Left lung (tissue), 10 donors: Measurements from ENCODE around the gene THUMPD1. TPM values are rescaled to one million over a fixed set of nuclear protein-coding genes. Genes with fewer than 3 reads are reported as not detected.
"Not testable (repeated sequence)": the region's sequence is repeated elsewhere in the genome, so short reads cannot be mapped to it uniquely, and the experiment has no call there.

Experiments used
- ATAC-seq: fragments of 200-7000 bp; cut with Tn5 transposase; one replicate; pipeline ENCODE4 v1.9.1; 2020; ENCODE audit warnings: moderate library complexity
- DNase-seq, 4 donors: peaks; one replicate each; pipeline ENCODE4 v3.0.0-alpha.2; 2013 to 2020
- H3K27ac ChIP-seq, 2 donors: fragments of 200-600 bp; sonication (generic) in 1 of 2; one replicate each; pipeline versions ENCODE4 v1.5.0 to v1.8.0; 2020 to 2021
- H3K27me3 ChIP-seq, 2 donors: fragments of 200-600 bp; sonication (generic) in 1 of 2; one replicate each; pipeline versions ENCODE4 v1.5.0 to v1.8.0; 2020 to 2021
- H3K36me3 ChIP-seq, 2 donors: fragments of 200-600 bp; sonication (generic) in 1 of 2; one replicate each; pipeline versions ENCODE4 v1.5.0 to v1.8.0; 2020 to 2021
- H3K4me1 ChIP-seq, 2 donors: fragments of 200-600 bp; one replicate each; pipeline ENCODE4 v1.8.0; 2021
- H3K4me3 ChIP-seq, 2 donors: fragments of 200-600 bp; sonication (generic) in 1 of 2; one replicate each; pipeline versions ENCODE4 v1.5.0 to v1.8.0; 2020 to 2021; ENCODE audit warnings: mild to moderate bottlenecking in 1 of 2
- H3K9me3 ChIP-seq, 2 donors: fragments of 200-600 bp; sonication (generic) in 1 of 2; one replicate each; pipeline versions ENCODE4 v1.5.0 to v1.8.0; 2020 to 2021
- intact Hi-C, 2 donors: fragments of 100-400 bp; cut with DNase I; formaldehyde crosslinking; loops; one replicate each; pipeline versions ENCODE4 v1.11.2 to v1.14.2; 2022
- polyA plus RNA-seq, 6 donors: library from polyadenylated mRNA; unstranded; fragments of 120-200 nt; gene quantifications; one replicate each; pipeline ENCODE4 v1.2.1, GENCODE V29; 2013; ENCODE audit not compliant: insufficient read length in 6 of 6
- total RNA-seq, 2 donors: library from RNA; stranded (reverse); fragmentation: NEBNext Ultra II Directional; extraction: Animal tissue kit (Norgen Biotek cat#: 25700); gene quantifications; one replicate each; pipeline ENCODE4 v1.2.1, GENCODE V29; 2021
- TF ChIP-seq, protein P1 (sequence below), 2 donors: fragments of 200-600 bp; sonication (generic) in 1 of 2; IDR thresholded peaks; one replicate each; pipeline versions ENCODE4 v1.5.0 to v1.8.0; 2021; ENCODE audit warnings: antibody characterized with exemption in 2 of 2
- donor health status: DM: no; HTN: yes; CAD: no.
- donor health status: DM: no; HTN: no; CAD: no.

Gene THUMPD1
- total and polyA plus RNA-seq, 8 donors = 31.0 to 87.8 (median 75.3) TPM

DNA sequence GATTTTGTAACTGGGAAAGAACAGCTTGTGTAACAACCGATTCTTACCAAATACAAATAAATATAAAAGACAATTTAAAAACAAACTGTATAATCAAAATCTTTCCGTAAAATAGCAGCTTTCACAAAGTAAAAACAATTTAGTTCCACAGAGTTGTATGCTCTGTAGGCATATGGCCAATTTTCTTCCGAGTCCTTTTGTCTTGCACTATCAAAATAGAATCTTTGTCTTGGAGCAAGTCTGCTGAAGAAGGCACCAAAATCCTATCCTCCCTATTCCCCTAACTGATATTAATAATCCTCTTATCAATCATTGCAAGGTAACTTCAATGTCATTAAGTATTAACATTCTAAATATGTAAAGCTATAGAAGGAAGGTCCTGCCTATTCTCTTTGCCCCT lies 7.6 kb downstream of the THUMPD1 start:
- H3K4me3 ChIP-seq = no peak overlapping the region
- TF ChIP-seq, protein P1, sequence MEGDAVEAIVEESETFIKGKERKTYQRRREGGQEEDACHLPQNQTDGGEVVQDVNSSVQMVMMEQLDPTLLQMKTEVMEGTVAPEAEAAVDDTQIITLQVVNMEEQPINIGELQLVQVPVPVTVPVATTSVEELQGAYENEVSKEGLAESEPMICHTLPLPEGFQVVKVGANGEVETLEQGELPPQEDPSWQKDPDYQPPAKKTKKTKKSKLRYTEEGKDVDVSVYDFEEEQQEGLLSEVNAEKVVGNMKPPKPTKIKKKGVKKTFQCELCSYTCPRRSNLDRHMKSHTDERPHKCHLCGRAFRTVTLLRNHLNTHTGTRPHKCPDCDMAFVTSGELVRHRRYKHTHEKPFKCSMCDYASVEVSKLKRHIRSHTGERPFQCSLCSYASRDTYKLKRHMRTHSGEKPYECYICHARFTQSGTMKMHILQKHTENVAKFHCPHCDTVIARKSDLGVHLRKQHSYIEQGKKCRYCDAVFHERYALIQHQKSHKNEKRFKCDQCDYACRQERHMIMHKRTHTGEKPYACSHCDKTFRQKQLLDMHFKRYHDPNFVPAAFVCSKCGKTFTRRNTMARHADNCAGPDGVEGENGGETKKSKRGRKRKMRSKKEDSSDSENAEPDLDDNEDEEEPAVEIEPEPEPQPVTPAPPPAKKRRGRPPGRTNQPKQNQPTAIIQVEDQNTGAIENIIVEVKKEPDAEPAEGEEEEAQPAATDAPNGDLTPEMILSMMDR (IDR thresholded peaks at IDR 0.05) = no peak
- H3K27ac ChIP-seq = peak overlapping the region in 1 of 2 donors; percentile 26
- H3K4me1 ChIP-seq = peaks cover 0 to 26% of the 10 kb centered on the region in 2 donors
- no peaks in the 10 kb centered on the region for H3K9me3 ChIP-seq
- intact Hi-C loops = no loop called here
- ATAC-seq (no peak), DNase-seq (no peak)
- peaks cover 4 to 52% of the 10 kb centered on the region in 2 donors for H3K36me3 ChIP-seq
- no peaks in the 10 kb centered on the region for H3K27me3 ChIP-seq

DNA sequence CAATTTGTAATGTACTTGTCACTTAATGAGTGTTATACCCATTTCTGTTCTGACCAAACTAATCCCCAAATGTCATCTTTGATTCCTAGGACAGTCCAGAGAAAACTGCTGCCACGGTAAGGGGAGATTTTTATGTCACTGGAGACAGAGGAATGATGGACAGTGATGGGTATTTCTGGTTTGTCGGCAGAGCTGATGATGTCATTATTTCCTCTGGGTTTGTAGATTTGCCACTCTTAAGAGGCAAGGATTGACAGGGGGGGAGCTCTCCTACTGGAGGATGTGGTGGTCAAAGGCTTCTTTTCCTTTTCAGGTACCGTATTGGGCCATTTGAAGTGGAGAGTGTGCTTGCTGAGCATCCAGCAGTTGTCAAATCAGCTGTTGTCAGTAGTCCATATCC lies 12.5 kb downstream of the THUMPD1 start:
- Histone ChIP-seq H3K36me3 (peaks cover 0 to 3% of the 10 kb centered on the region in 2 donors), H3K4me1 (peaks cover 0 to 3% of the 10 kb centered on the region in 2 donors), H3K9me3 (no peaks in the 10 kb centered on the region), H3K27ac (no peak overlapping the region), H3K27me3 (no peaks in the 10 kb centered on the region), H3K4me3 (no peak overlapping the region)
- ATAC-seq (no peak), DNase-seq (no peak)
- intact Hi-C loops = no loop called here
- TF ChIP-seq, protein P1 (IDR thresholded peaks at IDR 0.05) = no peak

- Histone ChIP-seq H3K4me1 (no peaks in the 10 kb centered on the region), H3K27ac (no peak overlapping the region), H3K27me3 (no peaks in the 10 kb centered on the region), H3K4me3 (no peak overlapping the region), H3K9me3 (no peaks in the 10 kb centered on the region), H3K36me3 (no peaks in the 10 kb centered on the region)
- TF ChIP-seq, protein P1 (IDR thresholded peaks at IDR 0.05) = no peak
- ATAC-seq = peak; percentile 74
- no peak for DNase-seq
- intact Hi-C loops = no loop called here
Measured at GRCh38 chr16:20727181-20727580, 14.4 kb downstream of the THUMPD1 start.

DNA sequence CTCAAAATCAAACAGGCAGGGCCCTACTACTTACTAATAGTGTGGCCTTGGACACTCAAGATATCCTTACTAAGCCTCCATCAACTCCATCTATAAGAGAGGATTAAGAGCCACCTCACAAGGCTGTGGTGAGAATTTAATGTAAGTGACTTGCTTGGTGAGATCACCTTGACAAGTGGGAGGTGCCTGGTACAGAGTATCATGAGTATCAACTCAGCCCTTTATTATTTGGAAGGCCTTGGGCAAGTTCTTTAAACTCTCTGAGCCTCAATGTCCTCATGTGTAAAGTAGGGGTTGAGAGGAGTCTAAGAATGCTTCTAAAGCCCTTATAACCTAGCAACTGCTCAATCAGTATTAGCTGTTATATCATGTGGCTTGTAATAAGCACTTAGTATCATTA lies 15.0 kb downstream of the THUMPD1 start:
- H3K27me3 ChIP-seq = no peaks in the 10 kb centered on the region
- no peak overlapping the region for H3K4me3 ChIP-seq
- no peak overlapping the region for H3K27ac ChIP-seq
- TF ChIP-seq, protein P1 (IDR thresholded peaks at IDR 0.05) = no peak
- DNase-seq (no peak), ATAC-seq (peak; percentile 93)
- intact Hi-C loops = no loop called here
- no peaks in the 10 kb centered on the region for H3K36me3 ChIP-seq
- no peaks in the 10 kb centered on the region for H3K4me1 ChIP-seq
- H3K9me3 ChIP-seq = no peaks in the 10 kb centered on the region

DNA sequence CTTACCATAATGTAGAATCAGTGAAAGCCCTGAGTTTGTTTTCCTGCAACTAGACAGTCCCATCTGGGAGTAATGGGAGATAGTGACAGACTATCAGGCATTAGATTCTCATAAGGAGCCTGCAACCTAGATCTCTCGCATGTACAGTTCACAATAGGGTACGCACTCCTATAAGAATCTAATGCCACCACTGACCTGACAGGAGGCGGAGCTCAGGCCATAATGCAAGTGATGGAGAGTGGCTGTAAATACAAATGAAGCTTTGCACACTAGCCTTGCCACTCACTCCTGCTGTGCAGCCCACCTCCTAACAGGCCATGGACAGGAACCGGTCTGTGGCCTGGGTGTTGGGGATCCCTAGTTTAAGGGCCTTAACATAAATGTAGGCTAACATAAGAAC lies 21.4 kb downstream of the THUMPD1 start:
- TF ChIP-seq, protein P1 (IDR thresholded peaks at IDR 0.05) = no peak
- Histone ChIP-seq H3K27me3 (no peaks in the 10 kb centered on the region), H3K36me3 (no peaks in the 10 kb centered on the region), H3K27ac (no peak overlapping the region), H3K4me1 (no peaks in the 10 kb centered on the region), H3K4me3 (no peak overlapping the region), H3K9me3 (no peaks in the 10 kb centered on the region)
- DNase-seq (no peak), ATAC-seq (no peak)
- intact Hi-C loops = no loop called here

GRCh38 chr16:20717718-20718117 lies 23.9 kb downstream of the THUMPD1 start:
- H3K27ac ChIP-seq = peak overlapping the region in 1 of 2 donors; percentile 24
- H3K27me3 ChIP-seq, H3K9me3 ChIP-seq, DNase-seq, H3K4me1 ChIP-seq, H3K4me3 ChIP-seq, intact Hi-C loops, H3K36me3 ChIP-seq, ATAC-seq: not testable (repeated sequence)
